Gastrocnemius medialis (tissue), 4 donors: Measurements from ENCODE around the gene ZFR.

Experiments
- CTCF ChIP-seq, 5 experiments: fragments of 450-650 bp in 3 of 5; fragments of 200-600 bp in 2 of 5; sonication (generic) in 2 of 5; IDR thresholded peaks in 4 of 5; conservative IDR thresholded peaks in 1 of 5; 1 replicate in 4 of 5; 2 replicates in 1 of 5; pipeline ENCODE4 v1.5.1; 2016 to 2019; ENCODE audit warnings: antibody characterized with exemption in 5 of 5, mild to moderate bottlenecking in 3 of 5, moderate library complexity in 3 of 5
- POLR2A ChIP-seq, 2 donors: fragments of 450-650 bp; IDR thresholded peaks; one replicate each; pipeline ENCODE4 v1.6.1; 2017; ENCODE audit warnings: antibody characterized with exemption in 2 of 2, mild to moderate bottlenecking in 2 of 2, moderate library complexity in 2 of 2

DNA sequence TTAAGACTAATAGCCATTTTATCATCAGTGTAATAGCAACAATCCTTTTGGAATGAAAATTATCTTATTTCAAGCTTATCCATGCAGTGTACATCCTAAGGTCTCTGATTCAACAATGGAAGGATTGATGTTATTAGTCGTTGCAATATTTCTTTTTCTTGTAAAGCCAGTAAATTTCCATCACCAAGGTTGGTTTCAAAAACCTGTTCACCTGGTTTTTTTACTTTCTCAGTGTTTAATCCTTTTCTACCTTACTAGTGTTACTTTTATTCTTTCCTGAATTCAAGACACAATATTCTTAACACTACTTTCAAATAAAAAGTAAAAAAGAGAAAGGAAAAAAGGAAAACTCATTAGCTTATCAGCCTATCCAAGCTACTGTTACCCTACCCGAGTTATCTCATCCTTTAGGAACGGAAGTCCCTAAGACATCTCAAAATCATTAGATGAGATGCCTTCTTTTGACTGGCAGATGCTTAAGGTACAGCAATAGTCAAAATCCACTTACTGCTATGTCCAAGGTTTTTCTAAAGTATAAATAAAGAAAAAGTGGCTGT lies 5.4 kb downstream of the ZFR start:
- TF ChIP-seq CTCF (IDR thresholded peaks at IDR 0.05 in 4 of 5, conservative IDR thresholded peaks at IDR 0.05 in 1 of 5): no peak
- TF ChIP-seq POLR2A (IDR thresholded peaks at IDR 0.05): no peak
